ENCODE results near the gene MYBPC3. TPM values are rescaled to one million over a fixed set of nuclear protein-coding genes. Genes with fewer than 3 reads are reported as not detected.

MYBPC3 gene
- polyA plus RNA-seq, 1 experiment = not detected

GRCh38 chr11:47345890-47346563 is 6.5 kb downstream of the MYBPC3 start:
- no peaks in the 10 kb centered on the region for H3K36me3 ChIP-seq (ENCODE audit: control insufficient read depth, insufficient read depth, low read length)
- H3K4me3 ChIP-seq (ENCODE audit: low read depth, low read length) = no peak overlapping the region
- DNase-seq (ENCODE audit: low read depth) = no peak
- CTCF ChIA-PET = interaction anchor here (0.9 to 2.0 kb wide), 2 partner anchors 9 to 23 kb away, joined by 3 to 6 read pairs; no protein-coding TSS in a partner anchor
- peaks cover 4% of the 10 kb centered on the region for H3K27me3 ChIP-seq (ENCODE audit: control insufficient read depth, insufficient read depth, low read length)
- POLR2A ChIA-PET = no interaction called here
- TF ChIP-seq, protein P1, sequence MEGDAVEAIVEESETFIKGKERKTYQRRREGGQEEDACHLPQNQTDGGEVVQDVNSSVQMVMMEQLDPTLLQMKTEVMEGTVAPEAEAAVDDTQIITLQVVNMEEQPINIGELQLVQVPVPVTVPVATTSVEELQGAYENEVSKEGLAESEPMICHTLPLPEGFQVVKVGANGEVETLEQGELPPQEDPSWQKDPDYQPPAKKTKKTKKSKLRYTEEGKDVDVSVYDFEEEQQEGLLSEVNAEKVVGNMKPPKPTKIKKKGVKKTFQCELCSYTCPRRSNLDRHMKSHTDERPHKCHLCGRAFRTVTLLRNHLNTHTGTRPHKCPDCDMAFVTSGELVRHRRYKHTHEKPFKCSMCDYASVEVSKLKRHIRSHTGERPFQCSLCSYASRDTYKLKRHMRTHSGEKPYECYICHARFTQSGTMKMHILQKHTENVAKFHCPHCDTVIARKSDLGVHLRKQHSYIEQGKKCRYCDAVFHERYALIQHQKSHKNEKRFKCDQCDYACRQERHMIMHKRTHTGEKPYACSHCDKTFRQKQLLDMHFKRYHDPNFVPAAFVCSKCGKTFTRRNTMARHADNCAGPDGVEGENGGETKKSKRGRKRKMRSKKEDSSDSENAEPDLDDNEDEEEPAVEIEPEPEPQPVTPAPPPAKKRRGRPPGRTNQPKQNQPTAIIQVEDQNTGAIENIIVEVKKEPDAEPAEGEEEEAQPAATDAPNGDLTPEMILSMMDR (IDR thresholded peaks at IDR 0.05; ENCODE audit: insufficient read depth, low read depth, low read length) = no peak

DNA sequence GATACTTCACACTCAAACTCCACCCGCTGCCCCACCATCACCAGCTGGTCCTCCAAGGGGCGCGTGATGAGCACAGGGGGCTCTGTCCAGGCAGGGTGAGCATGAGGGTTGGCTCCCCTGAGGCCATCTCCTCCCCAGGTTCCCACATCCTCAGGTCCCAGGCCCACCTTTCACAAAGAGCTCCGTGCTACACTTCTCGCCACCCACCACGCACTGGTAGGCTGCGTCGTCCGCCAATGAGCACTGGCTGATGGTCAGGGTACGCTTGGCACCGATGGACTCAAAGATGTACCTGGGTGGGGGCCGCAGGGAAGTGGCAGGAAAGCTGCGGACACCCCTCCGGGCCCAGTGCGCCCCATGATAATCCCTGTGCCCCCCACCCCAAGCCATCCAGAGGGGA is 9.6 kb downstream of the MYBPC3 start:
- ChIA-PET CTCF (interaction anchor here (0.6 kb wide), 1 partner anchor 41 kb away, joined by 3 read pairs; no protein-coding TSS in a partner anchor), POLR2A (no interaction called here)

DNA sequence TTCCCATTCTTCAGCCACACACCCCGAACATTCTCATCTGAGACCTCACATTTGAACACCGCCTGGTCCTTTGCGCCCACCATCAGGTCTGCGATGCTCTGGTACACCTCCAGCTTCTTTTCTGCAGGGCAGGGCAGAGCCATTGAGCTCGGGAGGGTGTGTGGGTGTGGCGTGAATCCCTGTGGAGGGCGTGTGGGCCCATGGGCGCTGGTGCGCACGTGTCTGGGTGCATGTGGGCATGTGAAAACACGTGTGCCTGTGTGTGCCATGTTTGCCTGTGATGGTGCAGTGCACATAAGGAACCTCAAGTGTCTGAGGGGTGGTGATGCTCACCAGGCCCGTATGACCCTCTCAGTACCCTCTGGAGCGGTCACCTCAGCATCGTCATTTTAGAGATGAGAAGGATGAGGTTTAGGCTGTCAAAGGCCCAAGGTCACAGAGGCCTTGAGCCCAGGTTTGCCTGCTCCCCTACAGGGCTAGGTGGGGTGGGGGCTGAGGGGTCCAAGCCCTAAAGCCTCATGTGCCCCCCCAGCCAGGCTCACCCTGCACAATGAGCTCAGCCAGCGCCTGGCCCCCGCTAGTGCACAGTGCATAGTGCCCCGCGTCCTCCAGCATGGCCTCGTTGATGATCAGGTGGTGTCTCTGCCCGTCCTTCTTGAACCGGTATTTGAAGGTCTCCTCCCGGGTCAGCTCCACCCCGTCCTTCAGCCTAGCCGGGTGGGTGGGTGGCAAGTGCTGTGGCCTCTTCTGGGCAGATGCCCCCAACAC is 10.3 kb downstream of the MYBPC3 start:
- TF ChIP-seq, protein P1 (IDR thresholded peaks at IDR 0.05; ENCODE audit: insufficient read depth, low read depth, low read length) = no peak
- CTCF ChIA-PET = interaction anchor here (0.6 kb wide), 1 partner anchor 41 kb away, joined by 3 read pairs; no protein-coding TSS in a partner anchor
- H3K36me3 ChIP-seq (ENCODE audit: control insufficient read depth, insufficient read depth, low read length) = no peaks in the 10 kb centered on the region
- no peak for DNase-seq (ENCODE audit: low read depth)
- POLR2A ChIA-PET = no interaction called here
- H3K4me3 ChIP-seq (ENCODE audit: low read depth, low read length) = no peak overlapping the region
- peaks cover 4% of the 10 kb centered on the region for H3K27me3 ChIP-seq (ENCODE audit: control insufficient read depth, insufficient read depth, low read length)

More for the DNA sequence above, 9.6 kb downstream of the MYBPC3 start:
- DNase-seq (ENCODE audit: low read depth) = no peak
- Histone ChIP-seq H3K36me3 (ENCODE audit: control insufficient read depth, insufficient read depth, low read length) (no peaks in the 10 kb centered on the region), H3K4me3 (ENCODE audit: low read depth, low read length) (no peak overlapping the region), H3K27me3 (ENCODE audit: control insufficient read depth, insufficient read depth, low read length) (peaks cover 4% of the 10 kb centered on the region)
- TF ChIP-seq, protein P1 (IDR thresholded peaks at IDR 0.05; ENCODE audit: insufficient read depth, low read depth, low read length) = no peak

- DNase-seq (ENCODE audit: low read depth) = no peak
- TF ChIP-seq, protein P1 (IDR thresholded peaks at IDR 0.05; ENCODE audit: insufficient read depth, low read depth, low read length) = no peak
- ChIA-PET POLR2A (no interaction called here), CTCF (no interaction called here)
- Histone ChIP-seq H3K4me3 (ENCODE audit: low read depth, low read length) (no peak overlapping the region), H3K27me3 (ENCODE audit: control insufficient read depth, insufficient read depth, low read length) (peaks cover 4% of the 10 kb centered on the region), H3K36me3 (ENCODE audit: control insufficient read depth, insufficient read depth, low read length) (no peaks in the 10 kb centered on the region)
Measured at GRCh38 chr11:47340980-47341775, 11.3 kb downstream of the MYBPC3 start.

All from BJ (cell line).